ENCODE results near the gene COL6A1.

COL6A1 gene

GRCh38 chr21:45976701-45977311 is 4.8 kb upstream of the COL6A1 start:
- no peak for DNase-seq (ENCODE audit: insufficient read length, low spot score)
- no peak for TF ChIP-seq POLR2A (IDR thresholded peaks at IDR 0.05; ENCODE audit: low read depth, low read length)
- no peak for FAIRE-seq

DNA sequence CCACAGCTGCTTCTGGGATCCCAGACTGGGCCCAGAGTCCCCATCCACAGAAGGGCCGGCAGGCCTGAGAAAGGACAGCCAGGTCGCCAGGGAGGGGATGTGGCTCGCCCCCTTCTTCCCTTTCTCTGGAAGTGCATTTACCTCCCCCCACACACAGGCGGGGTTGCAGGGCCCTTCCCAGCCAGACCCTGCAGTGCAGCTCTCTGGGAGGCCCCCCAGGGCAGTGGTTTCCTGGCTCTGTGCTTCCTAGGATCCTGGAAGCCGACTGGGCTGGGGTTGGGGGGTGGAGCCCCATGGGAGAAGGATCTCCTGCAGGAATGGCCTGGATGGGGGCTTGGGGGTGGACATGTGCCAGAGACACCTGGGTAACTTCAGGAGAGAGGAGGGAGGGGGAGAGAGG is 4.2 kb upstream of the COL6A1 start:
- FAIRE-seq (no peak), DNase-seq (ENCODE audit: insufficient read length, low spot score) (no peak)
- TF ChIP-seq POLR2A (IDR thresholded peaks at IDR 0.05; ENCODE audit: low read depth, low read length): no peak

DNA sequence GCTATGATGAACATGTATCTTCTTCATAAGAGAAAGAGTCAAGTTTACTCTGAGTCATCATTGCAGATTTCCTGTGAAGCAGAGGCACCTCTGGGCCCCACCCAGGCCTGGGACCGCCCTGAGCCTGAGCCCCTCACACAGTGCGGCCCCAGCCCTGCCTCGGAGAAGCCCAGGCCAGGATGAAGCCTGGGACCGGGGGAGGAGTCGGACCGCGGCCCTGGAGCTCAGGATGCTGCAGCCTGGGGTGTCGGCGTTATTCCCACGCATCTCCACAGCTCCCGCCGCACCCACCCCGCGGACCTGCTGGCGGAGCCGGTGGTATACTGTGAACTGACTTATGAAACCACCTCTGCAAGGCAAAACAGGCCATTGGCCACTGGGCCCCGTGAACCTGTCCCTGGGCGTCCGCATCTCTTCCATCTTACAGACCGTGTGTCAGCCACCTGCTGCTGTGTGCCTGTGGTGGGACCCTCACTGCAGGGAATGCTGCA is 2.4 kb upstream of the COL6A1 start:
- FAIRE-seq (no peak), DNase-seq (ENCODE audit: insufficient read length, low spot score) (no peak)
- no peak for TF ChIP-seq POLR2A (IDR thresholded peaks at IDR 0.05; ENCODE audit: low read depth, low read length)

- no peak for FAIRE-seq
- DNase-seq (ENCODE audit: insufficient read length, low spot score): no peak
- no peak for TF ChIP-seq POLR2A (IDR thresholded peaks at IDR 0.05; ENCODE audit: low read depth, low read length)
Measured at GRCh38 chr21:45979651-45980050, 1.9 kb upstream of the COL6A1 start.

- no peak for FAIRE-seq
- no peak for TF ChIP-seq POLR2A (IDR thresholded peaks at IDR 0.05; ENCODE audit: low read depth, low read length)
Measured at GRCh38 chr21:45980271-45980670, 1.3 kb upstream of the COL6A1 start.

GRCh38 chr21:45980697-45981096 is 873 bp upstream of the COL6A1 start:
- DNase-seq (ENCODE audit: insufficient read length, low spot score) (no peak), FAIRE-seq (no peak)
- TF ChIP-seq POLR2A (IDR thresholded peaks at IDR 0.05; ENCODE audit: low read depth, low read length): no peak

More at GRCh38 chr21:45980271-45980670, 1.3 kb upstream of the COL6A1 start:
- DNase-seq (ENCODE audit: insufficient read length, low spot score): no peak

- DNase-seq (ENCODE audit: insufficient read length, low spot score): no peak
- TF ChIP-seq POLR2A (IDR thresholded peaks at IDR 0.05; ENCODE audit: low read depth, low read length): no peak
- no peak for FAIRE-seq
Measured at GRCh38 chr21:45982092-45982757, 655 bp downstream of the COL6A1 start.

DNA sequence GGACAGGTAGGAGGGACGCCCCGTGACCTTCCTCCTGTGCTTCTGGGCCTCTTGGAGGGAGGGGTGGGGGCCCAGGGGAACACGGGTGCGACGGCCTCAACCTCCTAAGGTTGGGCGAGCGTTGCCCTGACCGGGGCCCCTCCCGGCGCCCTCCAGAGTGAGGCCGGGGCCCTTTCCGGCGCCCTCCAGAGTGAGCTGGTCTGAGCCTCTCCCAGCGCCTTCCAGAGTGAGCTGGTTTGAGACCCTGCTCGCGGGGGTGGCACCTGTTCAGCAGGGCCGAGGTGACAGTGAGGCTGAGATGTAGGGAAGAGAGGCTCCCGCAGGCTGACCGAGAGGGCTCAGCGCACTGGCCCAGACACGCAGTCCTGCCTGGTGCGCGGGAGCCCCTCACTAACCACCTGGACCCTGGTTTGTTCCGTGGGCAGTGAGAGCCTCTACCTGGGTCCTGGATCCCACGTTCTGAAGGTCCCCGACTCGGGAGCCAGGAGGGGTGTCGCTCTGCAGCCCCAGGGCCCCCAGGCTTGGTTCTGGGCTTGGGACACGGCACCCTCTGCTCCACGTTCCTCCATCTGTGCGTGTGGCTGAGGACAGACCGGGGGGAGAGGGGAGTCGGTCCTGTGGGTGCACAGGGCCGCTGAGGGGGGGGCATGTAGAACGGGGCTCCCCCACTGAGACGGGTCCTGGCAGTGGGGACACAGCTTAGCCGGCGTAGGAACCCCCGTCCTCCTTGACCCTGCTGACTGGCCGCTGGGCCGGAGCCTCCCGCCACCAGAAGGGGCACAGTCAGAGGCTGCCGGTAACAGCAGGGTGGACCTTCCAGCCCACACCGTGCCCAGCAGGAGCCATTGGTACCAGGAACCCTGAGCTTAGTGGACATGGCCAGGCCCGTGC is 1.4 kb downstream of the COL6A1 start:
- DNase-seq (ENCODE audit: insufficient read length, low spot score) (no peak), FAIRE-seq (no peak)
- TF ChIP-seq POLR2A (IDR thresholded peaks at IDR 0.05; ENCODE audit: low read depth, low read length): no peak

- FAIRE-seq (no peak), DNase-seq (ENCODE audit: insufficient read length, low spot score) (no peak)
- TF ChIP-seq POLR2A (IDR thresholded peaks at IDR 0.05; ENCODE audit: low read depth, low read length): no peak
Measured at GRCh38 chr21:45983649-45983965, 2.0 kb downstream of the COL6A1 start.

DNA sequence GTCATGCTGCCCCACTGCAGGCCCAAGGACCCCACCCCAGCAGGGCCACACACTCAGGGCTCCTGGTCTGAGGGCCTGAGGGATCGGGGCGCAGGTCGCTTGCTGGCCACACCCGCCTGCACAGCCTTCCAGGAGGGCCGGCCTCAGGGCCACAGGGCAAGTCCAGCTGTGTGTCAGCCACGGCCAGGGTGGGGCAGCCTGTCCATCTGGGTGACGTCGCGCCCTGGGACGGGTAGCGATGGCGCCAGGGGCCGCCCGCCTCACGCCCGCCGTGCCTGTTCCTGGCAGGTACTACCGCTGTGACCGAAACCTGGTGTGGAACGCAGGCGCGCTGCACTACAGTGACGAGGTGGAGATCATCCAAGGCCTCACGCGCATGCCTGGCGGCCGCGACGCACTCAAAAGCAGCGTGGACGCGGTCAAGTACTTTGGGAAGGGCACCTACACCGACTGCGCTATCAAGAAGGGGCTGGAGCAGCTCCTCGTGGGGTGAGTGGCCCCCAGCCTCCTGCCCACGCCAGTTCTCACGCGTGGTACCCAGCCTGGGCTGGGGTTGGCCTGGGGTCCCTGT is 2.5 kb downstream of the COL6A1 start:
- no peak for FAIRE-seq
- no peak for DNase-seq (ENCODE audit: insufficient read length, low spot score)
- no peak for TF ChIP-seq POLR2A (IDR thresholded peaks at IDR 0.05; ENCODE audit: low read depth, low read length)

GRCh38 chr21:45984584-45985095 is 3.1 kb downstream of the COL6A1 start:
- DNase-seq (ENCODE audit: insufficient read length, low spot score) (no peak), FAIRE-seq (no peak)
- no peak for TF ChIP-seq POLR2A (IDR thresholded peaks at IDR 0.05; ENCODE audit: low read depth, low read length)

DNA sequence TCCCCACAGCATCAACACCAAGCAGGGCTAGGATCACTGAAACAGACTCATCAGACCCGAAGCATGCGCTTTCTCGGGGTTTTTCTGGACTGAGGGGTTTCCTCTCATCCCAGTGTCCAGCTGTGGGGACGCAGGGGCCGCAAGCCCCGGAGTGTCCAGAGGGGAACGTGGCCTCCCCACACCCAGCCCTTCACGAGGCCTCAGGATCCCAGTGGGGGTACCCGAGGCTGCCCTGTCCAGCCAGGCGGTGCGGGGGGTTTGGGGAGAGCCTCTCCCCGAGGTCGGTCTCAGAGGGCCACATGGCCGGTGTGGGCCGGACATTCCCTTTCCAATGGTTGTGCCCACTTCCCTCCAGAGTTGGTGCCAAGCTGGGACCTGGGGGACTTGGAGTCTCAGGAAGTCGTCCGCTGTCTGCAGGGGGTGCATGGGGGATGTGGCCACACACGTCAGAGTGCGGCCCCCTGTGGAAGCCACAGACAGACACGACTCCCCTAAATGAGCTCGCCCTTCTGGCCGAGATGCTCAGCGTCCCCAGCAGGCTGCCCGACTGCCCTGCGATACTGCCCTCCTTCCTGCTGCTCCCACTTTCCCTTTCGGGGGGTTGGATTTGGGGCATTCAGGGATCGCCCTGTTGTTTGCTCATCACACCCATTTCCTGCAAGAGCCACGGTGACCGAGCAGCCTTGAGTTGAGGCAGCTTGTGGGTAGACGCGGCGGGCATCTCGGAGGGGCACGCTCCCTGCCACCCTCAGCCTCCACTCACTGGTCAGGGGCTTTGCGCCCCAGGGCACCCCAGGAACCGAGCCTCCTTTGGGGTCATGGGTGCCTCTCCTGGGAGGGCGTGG is 4.1 kb downstream of the COL6A1 start:
- no peak for TF ChIP-seq POLR2A (IDR thresholded peaks at IDR 0.05; ENCODE audit: low read depth, low read length)
- no peak for FAIRE-seq
- DNase-seq (ENCODE audit: insufficient read length, low spot score): no peak
